Liver (tissue), 9 donors: ENCODE data around the gene SERPINA7. TPM values are rescaled to one million over a fixed set of nuclear protein-coding genes. Genes with fewer than 3 reads are reported as not detected.

Source experiments
- DNase-seq: peaks from one replicate; pipeline ENCODE4 v3.0.0-alpha.2; 2017; ENCODE audit warnings: low spot score
- H3K27ac ChIP-seq, 2 donors: one replicate each; pipeline ENCODE4 v1.7.0; 2013; ENCODE audit warnings: inconsistent platforms in 2 of 2, low read length in 2 of 2, control low read depth in 1 of 2, low read depth in 1 of 2, mild to moderate bottlenecking in 1 of 2
- H3K27me3 ChIP-seq, 4 donors: one replicate each; pipeline versions ENCODE4 v1.6.1 to v1.7.0; 2013; ENCODE audit warnings: low read length in 3 of 4, inconsistent platforms in 1 of 4, mild to moderate bottlenecking in 1 of 4, moderate library complexity in 1 of 4; ENCODE audit not compliant: control insufficient read depth in 4 of 4, insufficient read depth in 4 of 4
- H3K36me3 ChIP-seq, 4 donors: one replicate each; pipeline versions ENCODE4 v1.6.1 to v1.7.0; 2013; ENCODE audit warnings: low read length in 3 of 4, mild to moderate bottlenecking in 3 of 4, low read depth in 1 of 4, moderate library complexity in 1 of 4; ENCODE audit not compliant: control insufficient read depth in 4 of 4, insufficient read depth in 3 of 4
- H3K4me1 ChIP-seq, 4 donors: one replicate each; pipeline versions ENCODE4 v1.6.1 to v1.7.0; 2013; ENCODE audit warnings: low read length in 3 of 4, mild to moderate bottlenecking in 3 of 4, moderate library complexity in 1 of 4; ENCODE audit not compliant: control insufficient read depth in 4 of 4, insufficient read depth in 4 of 4
- H3K4me3 ChIP-seq, 3 donors: one replicate each; pipeline versions ENCODE4 v1.6.1 to v1.7.0; 2013; ENCODE audit warnings: low read length in 3 of 3, control low read depth in 1 of 3, low read depth in 1 of 3, mild to moderate bottlenecking in 1 of 3
- H3K9ac ChIP-seq, 2 donors: one replicate each; pipeline ENCODE4 v1.7.0; 2013; ENCODE audit warnings: low read length in 2 of 2, mild to moderate bottlenecking in 2 of 2, moderate library complexity in 2 of 2, control low read depth in 1 of 2, low read depth in 1 of 2
- H3K9me3 ChIP-seq, 4 donors: one replicate each; pipeline versions ENCODE4 v1.6.1 to v1.7.0; 2013; ENCODE audit warnings: low read length in 3 of 4; ENCODE audit not compliant: control insufficient read depth in 4 of 4
- CTCF ChIP-seq: fragments of 150-350 bp; IDR thresholded peaks from 2 replicates; pipeline ENCODE4 v1.5.1; 2017; ENCODE audit warnings: improper control_type of control experiment, low read depth, low read length; ENCODE audit not compliant: missing input control
- EGR1 ChIP-seq, 2 donors: IDR thresholded peaks; 2 replicates each; pipeline ENCODE4 v1.6.1; 2016 to 2018; ENCODE audit warnings: antibody characterized with exemption in 2 of 2, low read depth in 2 of 2
- FOXA1 ChIP-seq: IDR thresholded peaks from 2 replicates; pipeline ENCODE4 v1.6.1; 2016; ENCODE audit warnings: antibody characterized with exemption
- FOXA2 ChIP-seq: IDR thresholded peaks from 2 replicates; pipeline ENCODE4 v1.6.1; 2016; ENCODE audit warnings: antibody characterized with exemption
- GABPA ChIP-seq, 2 donors: IDR thresholded peaks in 1 of 2; conservative IDR thresholded peaks in 1 of 2; 2 replicates each; pipeline ENCODE4 v1.6.1; 2016; ENCODE audit warnings: antibody characterized with exemption in 2 of 2, mild to moderate bottlenecking in 1 of 2, moderate library complexity in 1 of 2
- HNF4A ChIP-seq, 2 donors: conservative IDR thresholded peaks; 2 replicates each; pipeline ENCODE4 v1.6.1; 2016; ENCODE audit warnings: antibody characterized with exemption in 2 of 2, mild to moderate bottlenecking in 2 of 2
- HNF4G ChIP-seq: IDR thresholded peaks from 2 replicates; pipeline ENCODE4 v1.6.1; 2016; ENCODE audit warnings: antibody characterized with exemption
- JUND ChIP-seq, 2 donors: IDR thresholded peaks; 2 replicates each; pipeline ENCODE4 v1.6.1; 2016; ENCODE audit warnings: antibody characterized with exemption in 2 of 2
- MAX ChIP-seq: IDR thresholded peaks from 2 replicates; pipeline ENCODE4 v1.6.1; 2016; ENCODE audit warnings: antibody characterized with exemption
- NR2F2 ChIP-seq: IDR thresholded peaks from 2 replicates; pipeline ENCODE4 v1.6.1; 2016; ENCODE audit warnings: antibody characterized with exemption
- RAD21 ChIP-seq, 2 donors: IDR thresholded peaks; 2 replicates each; pipeline ENCODE4 v1.6.1; 2016; ENCODE audit warnings: antibody characterized with exemption in 2 of 2, mild to moderate bottlenecking in 2 of 2
- REST ChIP-seq: IDR thresholded peaks from 2 replicates; pipeline ENCODE4 v1.6.1; 2016; ENCODE audit warnings: antibody characterized with exemption, mild to moderate bottlenecking
- RXRA ChIP-seq, 2 donors: IDR thresholded peaks; 2 replicates each; pipeline ENCODE4 v1.6.1; 2017 to 2018; ENCODE audit warnings: antibody characterized with exemption in 2 of 2, mild to moderate bottlenecking in 1 of 2
- SP1 ChIP-seq: IDR thresholded peaks from 2 replicates; pipeline ENCODE4 v1.6.1; 2018; ENCODE audit warnings: antibody characterized with exemption, mild to moderate bottlenecking
- TAF1 ChIP-seq: conservative IDR thresholded peaks from 2 replicates; pipeline ENCODE4 v1.6.1; 2016; ENCODE audit warnings: antibody characterized with exemption, mild to moderate bottlenecking
- YY1 ChIP-seq: IDR thresholded peaks from 2 replicates; pipeline ENCODE4 v1.6.1; 2016; ENCODE audit warnings: antibody characterized with exemption, mild to moderate bottlenecking
- ZBTB33 ChIP-seq: IDR thresholded peaks from 2 replicates; pipeline ENCODE4 v1.6.1; 2016; ENCODE audit warnings: antibody characterized with exemption
- WGBS: extraction: QIAGEN DNeasy Blood & Tissue Kit; methylation state at CpG from one replicate; pipeline ENCODE4 v1.1.7; 2013; 5-methylcytosine and 5-hydroxymethylcytosine counted together
- polyA plus RNA-seq, 2 donors: library from polyadenylated mRNA; stranded (reverse) in 1 of 2; unstranded in 1 of 2; fragments of 200-250 nt in 1 of 2; fragments of >200 nt in 1 of 2; fragmentation: Nextera tagmentation in 1 of 2; extraction: Ambion mirVana in 1 of 2; gene quantifications; one replicate each; pipeline versions ENCODE4 v1.2.1 to v1.2.3, GENCODE V29; 2013 to 2015
- total RNA-seq, 2 donors: library from RNA; depleted of rRNA; stranded (reverse); fragments of >200 nt; gene quantifications; one replicate each; pipeline ENCODE4 v1.2.3, GENCODE V29; 2014
- donor health status: healthy.
- donor health status: healthy.
- donor health status: healthy.
- donor health status: healthy.
- donor health status: healthy.

SERPINA7 gene
- total and polyA plus RNA-seq, 4 donors: 158 to 325 (median 203) TPM

- TF ChIP-seq EGR1 (IDR thresholded peaks at IDR 0.05; ENCODE audit: low read depth in 2 of 2): no peak
- no peak for TF ChIP-seq SP1
- no peak for TF ChIP-seq RXRA (IDR thresholded peaks at IDR 0.05)
- TF ChIP-seq RAD21 (IDR thresholded peaks at IDR 0.05): no peak
- no peak for TF ChIP-seq MAX
- TF ChIP-seq REST: no peak
- TF ChIP-seq JUND (IDR thresholded peaks at IDR 0.05): no peak
These were observed 1.8 kb downstream of the SERPINA7 start (continued) for GRCh38 chrX:106036716-106037115.

GRCh38 chrX:106035064-106035463 is 3.5 kb downstream of the SERPINA7 start:
- H3K27me3 ChIP-seq: no peaks in the 10 kb centered on the region
- no peak for DNase-seq
- TF ChIP-seq EGR1 (IDR thresholded peaks at IDR 0.05; ENCODE audit: low read depth in 2 of 2): no peak
- TF ChIP-seq SP1: no peak
- no peak for TF ChIP-seq JUND (IDR thresholded peaks at IDR 0.05)
- no peak for TF ChIP-seq MAX
- TF ChIP-seq RXRA (IDR thresholded peaks at IDR 0.05): no peak
- no peak for TF ChIP-seq FOXA1
- no peak for TF ChIP-seq HNF4A (conservative IDR thresholded peaks at IDR 0.05)
- no peak for TF ChIP-seq REST
- no peak for TF ChIP-seq ZBTB33
- peak; percentile 31 for TF ChIP-seq CTCF
- TF ChIP-seq GABPA (IDR thresholded peaks at IDR 0.05 in 1 of 2, conservative IDR thresholded peaks at IDR 0.05 in 1 of 2): no peak
- TF ChIP-seq HNF4G: no peak
- TF ChIP-seq FOXA2: no peak
- no peak for TF ChIP-seq YY1
- no peak for TF ChIP-seq NR2F2
- peak; percentile 57 to 72 for TF ChIP-seq RAD21 (IDR thresholded peaks at IDR 0.05)
- no peak for TF ChIP-seq TAF1
- H3K27ac ChIP-seq: no peak overlapping the region
- 70% methylated on average over 2 of the region's 2 CpGs for WGBS
- H3K4me1 ChIP-seq: peaks cover 3 to 25% (median 15%) of the 10 kb centered on the region in 4 donors
- H3K4me3 ChIP-seq: peak overlapping the region in 2 of 3 donors; percentile 54 to 64
- peak overlapping the region in 1 of 2 donors; percentile 13 for H3K9ac ChIP-seq
- no peaks in the 10 kb centered on the region for H3K9me3 ChIP-seq
- H3K36me3 ChIP-seq: peaks cover 0 to 3% (median 2%) of the 10 kb centered on the region in 4 donors
